ENCODE data around the gene CRYGS. TPM values are rescaled to one million over a fixed set of nuclear protein-coding genes. Genes with fewer than 3 reads are reported as not detected.

CRYGS gene
- total RNA-seq, 1 donor from 2014 or later = 0.79 TPM

DNA sequence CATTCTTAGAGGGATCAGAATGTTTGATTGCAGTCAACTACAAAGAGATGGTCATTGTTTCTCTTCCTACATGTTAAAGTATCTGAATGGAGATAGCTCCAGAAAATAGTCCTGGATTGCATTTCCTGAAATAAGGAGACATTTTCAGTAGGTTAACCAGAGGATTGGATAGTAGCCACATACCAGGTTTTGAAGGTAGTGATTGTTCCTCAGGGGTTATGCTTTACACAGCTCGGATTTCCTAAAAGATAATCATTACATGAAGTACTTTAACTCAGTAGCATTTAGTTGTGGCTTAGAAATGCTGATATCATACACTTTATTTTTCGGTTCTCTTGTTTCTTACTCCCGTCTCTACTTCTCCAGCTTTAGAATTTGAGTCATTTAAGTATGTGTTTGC lies 36.6 kb upstream of the CRYGS start:
- no peak for FAIRE-seq
- DNase-seq (ENCODE audit: low read depth) = no peak
- Histone ChIP-seq H3K27me3 (ENCODE audit: control insufficient read depth, insufficient read depth, low read length) (no peaks in the 10 kb centered on the region), H3K4me3 (ENCODE audit: low read depth, low read length) (no peak overlapping the region), H3K36me3 (ENCODE audit: control insufficient read depth, insufficient read depth, low read length) (peaks cover 16% of the 10 kb centered on the region)
- TF ChIP-seq, protein P1, sequence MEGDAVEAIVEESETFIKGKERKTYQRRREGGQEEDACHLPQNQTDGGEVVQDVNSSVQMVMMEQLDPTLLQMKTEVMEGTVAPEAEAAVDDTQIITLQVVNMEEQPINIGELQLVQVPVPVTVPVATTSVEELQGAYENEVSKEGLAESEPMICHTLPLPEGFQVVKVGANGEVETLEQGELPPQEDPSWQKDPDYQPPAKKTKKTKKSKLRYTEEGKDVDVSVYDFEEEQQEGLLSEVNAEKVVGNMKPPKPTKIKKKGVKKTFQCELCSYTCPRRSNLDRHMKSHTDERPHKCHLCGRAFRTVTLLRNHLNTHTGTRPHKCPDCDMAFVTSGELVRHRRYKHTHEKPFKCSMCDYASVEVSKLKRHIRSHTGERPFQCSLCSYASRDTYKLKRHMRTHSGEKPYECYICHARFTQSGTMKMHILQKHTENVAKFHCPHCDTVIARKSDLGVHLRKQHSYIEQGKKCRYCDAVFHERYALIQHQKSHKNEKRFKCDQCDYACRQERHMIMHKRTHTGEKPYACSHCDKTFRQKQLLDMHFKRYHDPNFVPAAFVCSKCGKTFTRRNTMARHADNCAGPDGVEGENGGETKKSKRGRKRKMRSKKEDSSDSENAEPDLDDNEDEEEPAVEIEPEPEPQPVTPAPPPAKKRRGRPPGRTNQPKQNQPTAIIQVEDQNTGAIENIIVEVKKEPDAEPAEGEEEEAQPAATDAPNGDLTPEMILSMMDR (IDR thresholded peaks at IDR 0.05; ENCODE audit: insufficient read depth, low read length, severe bottlenecking) = no peak

DNA sequence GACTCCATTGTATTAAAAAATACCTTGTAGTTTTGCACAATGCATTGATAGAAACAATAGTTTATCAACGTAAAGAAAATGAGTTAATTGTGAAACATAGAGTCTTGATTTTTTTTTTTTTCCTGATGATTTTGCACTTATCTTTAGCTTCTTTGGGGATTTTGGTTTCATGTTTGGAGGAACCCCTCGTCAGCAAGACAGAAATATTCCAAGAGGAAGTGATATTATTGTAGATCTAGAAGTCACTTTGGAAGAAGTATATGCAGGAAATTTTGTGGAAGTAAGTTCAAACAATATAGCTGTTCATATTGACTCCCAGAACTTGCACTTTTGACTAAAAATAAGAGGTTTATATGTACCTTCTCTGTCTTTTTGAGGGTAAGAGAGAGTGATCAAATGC lies 33.3 kb upstream of the CRYGS start:
- no peak for FAIRE-seq
- no peaks in the 10 kb centered on the region for H3K27me3 ChIP-seq (ENCODE audit: control insufficient read depth, insufficient read depth, low read length)
- peaks cover 14% of the 10 kb centered on the region for H3K36me3 ChIP-seq (ENCODE audit: control insufficient read depth, insufficient read depth, low read length)
- TF ChIP-seq, protein P1 (IDR thresholded peaks at IDR 0.05; ENCODE audit: insufficient read depth, low read length, severe bottlenecking) = no peak
- H3K4me3 ChIP-seq (ENCODE audit: low read depth, low read length) = no peak overlapping the region
- no peak for DNase-seq (ENCODE audit: low read depth)

DNA sequence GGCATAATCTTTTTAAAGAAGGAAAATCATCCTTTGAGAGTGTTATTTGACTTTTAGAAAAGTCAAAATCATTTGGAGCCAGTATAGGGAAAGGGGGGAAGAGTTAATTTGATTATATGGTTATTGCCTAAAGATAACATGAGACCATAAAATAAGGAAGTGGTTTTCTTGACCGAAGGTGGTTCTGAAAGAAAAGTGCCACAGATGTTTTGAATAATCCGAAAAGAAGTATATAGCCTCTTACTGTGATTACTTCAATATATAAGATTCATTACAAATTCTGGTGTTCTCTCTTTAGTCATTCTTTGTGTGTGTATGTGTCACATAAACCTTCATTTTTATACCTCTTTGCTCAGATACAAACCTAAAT lies 27.4 kb upstream of the CRYGS start:
- FAIRE-seq (no peak), DNase-seq (ENCODE audit: low read depth) (no peak)
- H3K27me3 ChIP-seq (ENCODE audit: control insufficient read depth, insufficient read depth, low read length) = no peaks in the 10 kb centered on the region
- H3K4me3 ChIP-seq (ENCODE audit: low read depth, low read length) = peak overlapping the region; percentile 66
- TF ChIP-seq, protein P1 (IDR thresholded peaks at IDR 0.05; ENCODE audit: insufficient read depth, low read length, severe bottlenecking) = no peak
- peaks cover 6% of the 10 kb centered on the region for H3K36me3 ChIP-seq (ENCODE audit: control insufficient read depth, insufficient read depth, low read length)

DNA sequence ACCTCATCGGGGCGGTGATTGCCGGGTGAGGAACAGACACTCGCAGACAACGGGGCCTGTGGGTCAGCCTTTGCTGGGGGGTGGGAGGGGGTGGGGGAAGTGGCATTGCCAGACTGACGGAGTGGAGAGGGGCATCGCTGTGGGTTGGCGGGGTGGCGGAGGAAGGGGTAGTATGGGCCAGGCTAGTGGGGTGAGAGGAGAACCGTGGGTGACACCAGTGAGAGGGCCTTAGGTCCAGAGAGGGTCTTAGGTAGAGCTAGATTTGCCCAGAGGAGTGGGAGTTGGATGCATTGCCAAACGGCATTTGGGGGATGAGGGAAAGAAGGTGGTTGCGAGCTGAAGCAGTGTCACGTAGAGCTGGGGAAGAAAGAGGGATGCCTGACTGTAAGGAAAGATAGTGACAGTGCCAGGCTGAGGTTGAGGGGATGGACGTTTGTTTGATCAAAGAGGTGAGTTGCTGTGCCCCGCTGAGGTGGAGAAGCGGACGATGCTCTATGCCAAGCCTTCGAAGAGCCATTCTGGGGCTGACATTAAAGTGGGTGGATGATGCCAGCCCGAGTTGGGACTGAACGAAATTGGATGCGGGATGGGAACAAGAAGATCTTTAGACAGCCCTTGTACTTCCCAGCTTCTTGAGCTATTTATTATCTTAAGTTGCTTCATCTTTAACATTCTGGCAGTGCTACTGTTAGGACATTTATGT lies 26.9 kb upstream of the CRYGS start:
- TF ChIP-seq, protein P1 (IDR thresholded peaks at IDR 0.05; ENCODE audit: insufficient read depth, low read length, severe bottlenecking) = no peak
- H3K36me3 ChIP-seq (ENCODE audit: control insufficient read depth, insufficient read depth, low read length) = peaks cover 4% of the 10 kb centered on the region
- FAIRE-seq (no peak), DNase-seq (ENCODE audit: low read depth) (no peak)
- peak overlapping the region; percentile 66 for H3K4me3 ChIP-seq (ENCODE audit: low read depth, low read length)
- no peaks in the 10 kb centered on the region for H3K27me3 ChIP-seq (ENCODE audit: control insufficient read depth, insufficient read depth, low read length)

DNA sequence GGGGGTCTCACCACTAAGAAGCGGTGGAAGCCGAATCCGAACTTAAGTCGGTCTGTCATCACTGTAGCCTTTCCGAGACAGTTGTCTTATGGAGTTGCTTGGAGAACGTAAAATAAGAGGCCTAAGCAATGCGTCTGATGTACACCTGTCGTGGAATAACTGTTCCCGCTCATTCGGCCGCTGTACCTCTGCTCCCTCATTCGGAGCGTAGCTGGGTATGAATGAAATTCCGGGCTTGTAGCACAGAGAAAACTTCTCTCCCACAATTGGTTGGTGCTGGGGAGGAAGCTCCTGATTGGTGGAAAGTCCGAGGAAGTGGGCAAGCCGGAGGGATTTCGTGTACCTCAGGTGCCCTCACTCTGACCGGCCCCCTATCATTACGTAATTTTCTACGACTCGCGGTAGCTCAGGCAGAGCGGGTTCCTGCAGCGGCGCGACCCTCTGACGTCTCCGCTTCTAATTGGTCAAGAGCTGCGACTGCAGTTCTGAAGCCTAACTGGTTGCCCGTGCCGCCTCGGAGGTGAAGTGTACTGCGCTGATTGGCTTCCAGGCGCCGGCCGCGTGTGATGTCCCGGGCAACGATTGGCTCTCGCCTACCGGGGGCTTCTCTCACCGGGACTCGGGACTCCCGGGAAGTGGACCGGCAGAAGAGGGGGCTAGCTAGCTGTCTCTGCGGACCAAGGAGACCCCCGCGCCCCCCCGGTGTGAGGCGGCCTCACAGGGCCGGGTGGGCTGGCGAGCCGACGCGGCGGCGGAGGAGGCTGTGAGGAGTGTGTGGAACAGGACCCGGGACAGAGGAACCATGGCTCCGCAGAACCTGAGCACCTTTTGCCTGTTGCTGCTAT lies 26.1 kb upstream of the CRYGS start, which contains the start of gene DNAJB11:
DNAJB11 (plus strand) TSS at position 625 of the 845 bp plus-strand sequence; CDS start at position 803, 178 bp downstream.
- FAIRE-seq = peak; percentile 98

More for the DNA sequence above, 26.1 kb upstream of the CRYGS start, which contains the start of gene DNAJB11:
- Histone ChIP-seq H3K36me3 (ENCODE audit: control insufficient read depth, insufficient read depth, low read length) (peaks cover under 1% of the 10 kb centered on the region), H3K4me3 (ENCODE audit: low read depth, low read length) (peak within 1 kb of the TSS; percentile 66), H3K27me3 (ENCODE audit: control insufficient read depth, insufficient read depth, low read length) (no peaks in the 10 kb centered on the region)
- TF ChIP-seq, protein P1 (IDR thresholded peaks at IDR 0.05; ENCODE audit: insufficient read depth, low read length, severe bottlenecking) = no peak
- peak; percentile 99 for DNase-seq (ENCODE audit: low read depth)
